ENCODE results near the gene CLDN6.

The CLDN6 gene

DNA sequence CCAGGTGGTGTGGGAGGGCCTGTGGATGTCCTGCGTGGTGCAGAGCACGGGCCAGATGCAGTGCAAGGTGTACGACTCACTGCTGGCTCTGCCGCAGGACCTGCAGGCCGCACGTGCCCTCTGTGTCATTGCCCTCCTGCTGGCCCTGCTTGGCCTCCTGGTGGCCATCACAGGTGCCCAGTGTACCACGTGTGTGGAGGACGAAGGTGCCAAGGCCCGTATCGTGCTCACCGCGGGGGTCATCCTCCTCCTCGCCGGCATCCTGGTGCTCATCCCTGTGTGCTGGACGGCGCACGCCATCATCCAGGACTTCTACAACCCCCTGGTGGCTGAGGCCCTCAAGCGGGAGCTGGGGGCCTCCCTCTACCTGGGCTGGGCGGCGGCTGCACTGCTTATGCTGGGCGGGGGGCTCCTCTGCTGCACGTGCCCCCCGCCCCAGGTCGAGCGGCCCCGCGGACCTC is 4.5 kb downstream of the CLDN6 start:
- DNase-seq (ENCODE audit: low spot score) = no peak

DNA sequence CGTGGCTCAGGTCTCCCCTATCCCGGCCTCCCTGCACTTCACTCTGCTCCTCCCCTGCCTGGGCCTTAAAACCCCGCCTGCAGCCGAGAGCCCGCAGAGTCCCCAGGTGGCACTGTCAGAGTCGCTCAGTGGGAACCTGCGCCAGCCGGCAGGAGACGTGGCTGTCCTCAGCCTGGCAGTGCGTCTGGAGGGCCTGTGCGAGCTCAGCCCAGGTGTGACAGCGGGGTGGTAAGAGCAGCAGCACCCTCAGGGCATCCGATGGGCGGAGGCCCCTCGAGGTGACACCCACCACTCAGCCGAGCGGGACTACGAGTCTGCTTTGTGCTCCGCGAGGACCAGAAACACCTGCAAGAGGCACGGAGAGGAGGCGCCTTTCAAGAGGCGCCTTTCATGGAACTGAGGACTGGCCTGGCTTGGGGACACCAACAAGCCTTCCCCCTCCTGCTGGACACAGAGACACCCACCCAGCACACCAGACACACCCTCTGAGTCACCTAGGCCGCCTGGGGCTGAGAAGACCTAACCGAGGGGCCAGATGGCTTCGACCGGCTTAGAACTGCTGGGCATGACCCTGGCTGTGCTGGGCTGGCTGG is 5.1 kb downstream of the CLDN6 start, which contains the start of gene CLDN9:
Gene CLDN9, plus strand, starts transcription at position 96 of the 593 bp plus-strand sequence. Its CDS starts 440 bp downstream, at position 536.
- no peak for DNase-seq (ENCODE audit: low spot score)

DNA sequence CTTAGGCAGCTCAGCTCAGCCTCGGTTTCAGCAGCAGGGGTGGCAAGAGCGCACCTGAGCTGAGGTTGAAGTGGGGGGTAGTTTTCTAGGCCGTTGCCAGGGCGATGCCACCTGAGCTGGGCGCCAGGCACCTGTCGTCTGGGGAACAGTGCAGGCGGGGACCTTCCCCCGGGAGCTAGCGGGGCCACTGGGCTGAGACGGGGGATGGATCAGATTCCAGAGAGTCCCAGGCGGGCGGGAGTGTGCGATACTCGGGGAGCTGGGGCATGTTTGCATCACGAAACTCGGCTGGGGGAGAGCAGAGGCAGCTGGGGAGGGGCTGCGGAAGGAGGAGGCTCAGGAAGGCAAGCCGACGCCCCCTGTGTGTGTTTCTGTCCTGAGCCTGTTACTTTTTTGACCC is 5.7 kb downstream of the CLDN6 start:
- DNase-seq (ENCODE audit: low spot score) = no peak

DNA sequence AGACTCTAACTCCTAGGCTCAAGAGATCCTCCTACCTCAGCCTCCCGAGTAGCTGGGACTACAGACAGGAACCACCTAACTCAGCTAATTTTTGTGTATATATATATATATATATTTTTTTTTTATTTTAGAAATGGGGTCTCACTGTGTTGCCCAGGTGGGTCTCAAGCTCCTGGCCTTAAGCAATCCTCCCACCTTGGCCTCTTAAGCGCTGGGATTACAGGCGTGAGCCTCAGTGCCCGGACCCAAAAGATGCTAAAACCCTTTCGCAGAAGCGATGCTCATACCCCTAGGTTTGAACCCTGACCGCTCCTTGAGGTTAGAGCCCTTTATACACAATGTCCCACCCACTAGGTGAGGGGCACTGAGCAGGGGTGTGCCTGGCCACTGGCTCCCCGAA is 7.5 kb downstream of the CLDN6 start:
- no peak for DNase-seq (ENCODE audit: low spot score)

DNA sequence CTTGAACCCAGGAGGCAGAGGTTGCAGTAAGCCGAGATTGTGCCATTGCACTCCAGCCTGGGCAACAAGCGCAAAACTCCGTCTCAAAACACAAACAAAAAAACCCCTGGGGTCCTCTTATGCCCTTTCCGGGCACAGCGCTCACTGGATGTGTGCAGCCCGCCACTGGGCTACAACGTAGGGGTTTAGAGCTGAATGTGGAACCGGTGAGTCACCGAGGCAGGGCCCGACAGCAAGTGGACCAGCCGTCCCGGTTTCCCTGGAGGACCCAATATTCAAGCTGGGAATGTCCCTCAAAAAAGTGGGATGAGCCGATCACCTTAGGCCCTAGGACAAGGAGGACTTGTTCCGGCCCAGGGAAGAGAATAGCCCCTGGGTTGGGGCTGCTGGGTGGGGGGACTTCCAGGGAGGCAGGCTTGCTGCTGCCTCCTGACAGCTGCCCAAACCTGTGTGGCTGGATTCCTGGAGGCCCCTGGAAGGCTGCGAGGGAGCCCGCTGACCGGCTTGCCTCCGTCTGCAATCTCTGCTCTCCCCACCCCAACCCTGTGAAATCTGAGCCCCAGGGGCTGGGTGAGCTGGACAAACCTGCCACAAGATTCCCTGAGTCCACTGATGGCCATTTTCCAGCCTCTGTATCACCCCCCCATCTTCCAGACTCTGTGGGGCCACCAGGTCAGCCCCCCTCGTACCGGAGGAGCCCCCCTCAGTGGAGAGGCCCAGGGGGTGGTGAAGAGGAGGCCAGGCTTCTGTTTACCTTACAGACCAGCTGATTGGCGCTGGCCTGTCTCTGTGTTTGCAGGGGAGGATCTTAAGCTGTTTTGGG is 8.2 kb downstream of the CLDN6 start:
- no peak for DNase-seq (ENCODE audit: low spot score)

DNA sequence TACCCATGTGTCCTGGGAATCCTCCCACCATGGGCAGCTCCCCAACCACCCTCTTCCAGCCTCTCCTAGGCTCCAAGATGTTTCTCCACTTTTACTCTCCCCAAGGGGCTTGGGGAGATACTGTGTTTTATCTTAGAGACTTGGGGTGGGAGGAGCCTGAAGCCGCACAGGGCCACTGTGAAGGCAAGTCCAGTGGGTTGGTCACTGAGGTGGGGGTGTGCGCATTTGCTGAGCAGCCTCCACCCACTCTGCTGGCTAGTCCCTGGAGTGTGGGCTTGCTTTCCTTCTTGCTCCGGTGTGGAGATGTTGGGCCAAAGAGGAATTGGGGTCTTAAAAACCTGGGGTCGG is 9.3 kb downstream of the CLDN6 start:
- no peak for DNase-seq (ENCODE audit: low spot score)

DNA sequence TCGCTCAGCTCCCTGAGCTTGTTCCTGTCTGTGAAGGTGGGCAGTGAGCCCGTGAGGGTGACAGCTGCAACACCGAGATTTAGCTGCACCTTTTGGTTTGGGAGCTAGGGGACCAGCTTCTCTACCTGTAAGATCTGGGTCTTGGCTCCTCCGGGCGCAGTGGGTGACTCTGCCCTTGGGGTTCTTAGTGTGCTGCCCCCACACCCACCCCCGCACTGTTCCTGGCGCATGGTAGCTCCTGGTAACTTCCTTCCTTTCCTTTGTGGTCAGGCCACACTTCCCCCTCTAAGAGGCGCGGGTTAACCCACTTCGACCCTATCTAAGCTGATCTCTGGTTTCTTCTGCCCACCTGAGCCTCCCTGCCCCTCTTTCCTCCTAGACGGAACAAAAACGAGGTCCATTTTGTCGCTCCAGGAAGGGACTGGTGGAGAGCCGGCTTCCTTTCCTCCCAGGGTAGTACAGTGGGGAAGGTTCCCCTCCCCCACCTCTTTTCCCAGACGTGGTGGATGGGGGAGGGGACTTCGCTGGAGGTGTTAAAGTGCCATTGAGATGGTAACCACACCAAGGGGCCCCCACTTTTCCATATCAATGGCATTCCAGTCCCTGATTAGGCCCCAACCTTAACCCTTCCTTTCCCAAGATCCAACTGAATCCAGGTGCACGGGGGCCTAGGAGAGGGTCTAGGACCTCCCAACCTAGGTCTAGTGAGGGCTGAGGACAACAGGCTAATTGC is 9.9 kb downstream of the CLDN6 start:
- DNase-seq (ENCODE audit: low spot score) = no peak

DNA sequence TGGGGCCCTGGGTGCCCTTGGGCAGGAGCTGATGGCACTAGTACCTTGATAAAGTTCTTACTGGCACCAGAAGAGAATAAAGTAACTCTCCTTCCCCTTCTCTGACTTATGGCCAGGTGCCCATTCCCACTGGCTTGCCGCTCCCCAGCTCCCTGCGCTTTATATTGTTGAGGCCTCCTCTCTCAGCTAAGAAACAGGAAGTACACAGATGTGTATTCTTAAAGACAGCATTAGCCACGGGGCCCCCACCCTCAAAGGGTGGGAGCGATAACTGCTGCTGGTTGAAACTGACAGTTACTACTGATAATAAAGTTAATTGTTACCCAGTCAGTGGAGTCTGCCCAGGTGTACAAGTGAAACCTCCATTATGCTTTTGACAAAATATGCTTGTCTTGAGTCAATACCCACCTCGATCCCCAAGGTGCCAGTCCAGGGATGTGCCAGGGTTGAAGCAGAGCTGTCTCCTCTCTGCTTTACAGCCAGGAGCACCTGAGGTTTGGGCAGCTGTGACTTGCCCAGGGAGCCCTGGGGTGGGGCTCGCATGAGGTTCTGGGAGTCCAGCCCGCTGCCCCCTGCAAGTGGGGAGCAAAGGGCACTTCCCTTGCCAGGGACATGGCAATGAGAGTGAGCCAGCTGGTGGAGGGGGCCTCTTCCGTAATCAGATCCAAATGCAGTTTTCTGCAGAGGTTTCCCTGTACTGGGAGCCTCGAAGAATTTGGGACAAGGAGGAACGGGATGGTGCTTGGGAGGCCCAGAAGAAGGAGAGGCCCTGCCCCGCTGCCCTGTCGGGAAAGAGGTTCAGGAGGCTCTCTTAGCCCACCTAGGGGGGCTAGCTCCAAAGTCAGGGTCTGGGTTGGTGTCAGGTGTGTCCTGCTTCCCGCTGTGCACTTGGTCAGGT is 10.7 kb downstream of the CLDN6 start:
- DNase-seq (ENCODE audit: low spot score) = no peak

DNA sequence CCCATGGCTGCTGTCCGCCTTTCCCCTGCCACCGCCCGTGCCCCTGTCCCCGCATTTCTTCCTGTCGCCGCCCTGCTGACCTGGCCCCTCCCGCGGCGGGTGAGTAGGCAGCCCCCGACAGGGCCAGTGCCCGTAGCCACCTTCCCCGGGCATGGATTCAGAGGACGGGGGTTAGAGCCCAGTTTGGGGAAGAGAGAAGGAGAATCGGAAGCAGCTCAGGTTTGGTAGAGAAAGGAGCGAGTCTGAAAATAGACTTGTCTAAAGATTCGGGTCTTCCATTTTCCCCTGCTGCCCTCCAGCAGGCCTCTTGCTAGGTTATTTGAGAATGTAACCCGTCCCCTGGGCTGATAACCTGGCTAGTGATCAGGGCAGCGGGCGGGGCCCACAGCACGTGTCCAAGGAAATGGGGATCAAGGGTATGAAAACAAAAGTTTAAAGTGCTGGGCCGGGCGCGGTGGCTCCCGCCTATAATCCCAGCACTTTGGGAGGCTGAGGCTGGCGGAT is 13.2 kb downstream of the CLDN6 start:
- DNase-seq (ENCODE audit: low spot score) = no peak

DNA sequence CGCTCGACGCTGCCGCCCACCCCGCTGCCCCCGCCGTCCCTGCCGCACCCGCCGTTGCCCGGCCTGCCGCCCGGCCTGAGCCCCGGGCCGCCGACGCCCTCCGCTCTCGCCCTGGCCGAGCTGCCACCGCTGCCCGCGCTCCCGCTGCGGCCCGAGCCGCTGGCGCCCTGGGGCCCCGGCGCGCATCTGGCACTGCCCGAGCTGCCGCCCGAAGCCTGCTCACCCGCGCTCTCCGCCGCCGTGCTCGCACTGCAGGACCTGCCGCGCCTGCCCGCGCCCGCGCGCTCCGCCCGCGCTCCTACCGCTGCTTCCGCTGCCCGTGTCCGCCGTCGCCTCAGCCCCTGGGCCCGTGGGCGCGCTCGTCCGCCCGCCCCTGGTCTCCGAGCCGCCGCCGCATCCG is 13.7 kb downstream of the CLDN6 start:
- DNase-seq (ENCODE audit: low spot score) = no peak

DNA sequence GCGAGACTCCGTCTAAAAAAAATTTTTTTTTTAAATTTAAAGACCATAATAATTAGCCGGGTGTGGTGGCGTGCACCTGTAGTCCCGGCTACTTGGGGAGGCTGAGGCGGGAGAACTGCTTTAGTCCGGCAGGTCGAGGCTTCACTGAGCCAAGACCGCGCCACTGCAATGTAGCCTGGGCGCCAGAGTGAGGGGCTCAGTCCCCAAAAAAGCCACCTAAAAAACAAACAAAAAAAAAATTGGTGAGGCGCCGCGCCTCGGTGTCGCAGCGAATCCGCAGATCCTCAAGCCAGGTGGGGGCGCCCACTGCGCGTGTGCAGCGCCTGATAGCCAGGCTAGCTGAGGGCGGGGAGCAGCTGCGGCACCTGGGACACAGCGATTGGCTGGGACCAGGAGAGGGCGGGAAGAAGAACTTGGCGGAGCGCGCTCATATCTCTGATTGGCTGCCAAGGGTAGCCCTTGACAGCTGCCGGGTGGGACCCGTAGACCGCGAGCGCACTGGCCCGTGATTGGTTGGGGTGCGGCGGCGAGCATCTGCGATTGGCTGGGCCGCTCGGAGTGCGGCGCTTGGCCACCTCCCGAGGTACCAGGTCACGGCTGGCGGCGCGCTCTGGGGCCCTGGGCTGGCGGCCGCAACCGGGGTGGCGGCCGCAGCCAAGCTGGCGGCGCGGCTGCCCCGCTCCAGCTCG is 14.3 kb downstream of the CLDN6 start:
- peak; percentile 99 for DNase-seq (ENCODE audit: low spot score)

DNA sequence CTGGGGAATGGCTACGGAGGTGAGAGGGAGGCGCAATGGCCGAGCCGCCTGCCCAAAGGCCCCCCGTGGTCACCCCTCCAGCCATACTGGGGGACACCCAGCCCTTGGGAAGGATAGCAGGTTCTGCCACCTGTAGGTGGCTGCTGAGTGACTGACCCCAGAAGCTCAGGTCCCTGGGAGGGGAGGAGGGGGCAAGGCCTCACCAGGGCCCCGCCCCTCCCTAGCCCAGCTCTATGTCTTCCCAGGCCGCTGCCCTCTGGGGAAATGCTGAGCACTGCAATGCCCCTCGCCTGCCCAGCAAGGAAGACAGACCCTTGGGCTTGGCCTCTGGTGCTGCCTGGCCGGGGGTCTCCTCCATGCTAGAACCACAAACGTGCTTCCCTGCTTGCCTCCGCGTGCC is 16.7 kb downstream of the CLDN6 start:
- no peak for DNase-seq (ENCODE audit: low spot score)

DNA sequence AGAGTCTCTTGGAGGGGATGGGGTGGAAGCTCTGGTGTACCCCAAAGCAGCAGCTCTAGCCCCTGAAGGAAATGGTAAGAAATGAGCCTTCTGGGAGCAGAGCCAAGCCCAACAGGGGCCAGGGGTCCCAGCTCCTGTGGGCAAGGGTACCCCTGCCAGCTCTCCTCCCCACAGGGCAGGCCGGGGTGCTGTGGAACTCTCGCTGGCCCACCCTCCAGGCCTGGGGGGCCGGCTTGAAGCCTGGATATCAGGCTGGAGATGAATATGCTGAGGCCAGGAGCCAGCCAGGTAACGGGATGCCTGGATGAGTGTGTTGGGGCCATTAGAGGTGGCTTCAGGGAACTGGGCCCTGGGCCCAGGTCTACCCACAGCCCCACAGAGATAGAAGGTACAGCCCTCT is 17.4 kb downstream of the CLDN6 start:
- DNase-seq (ENCODE audit: low spot score) = no peak

DNA sequence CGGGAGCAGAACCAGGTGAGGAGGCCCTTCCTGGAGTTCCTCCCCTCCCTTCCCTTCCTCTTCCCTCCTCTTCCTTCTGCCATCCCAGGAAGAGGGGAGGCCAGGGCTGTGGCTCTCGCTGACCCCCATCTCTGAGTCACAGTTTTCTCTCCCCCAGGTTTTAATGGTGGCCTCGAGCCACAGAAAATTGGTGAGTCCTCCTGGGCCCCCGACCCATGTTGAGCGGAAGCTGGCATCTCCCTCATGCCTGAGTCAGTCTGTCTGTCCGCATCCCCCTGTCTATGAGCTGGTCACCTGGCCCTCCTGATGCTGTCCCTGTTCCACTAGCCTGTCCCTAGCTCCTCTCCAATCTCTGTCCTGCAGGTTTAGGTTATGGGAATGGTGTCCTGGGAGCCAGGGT is 18.1 kb downstream of the CLDN6 start:
- DNase-seq (ENCODE audit: low spot score) = no peak

DNA sequence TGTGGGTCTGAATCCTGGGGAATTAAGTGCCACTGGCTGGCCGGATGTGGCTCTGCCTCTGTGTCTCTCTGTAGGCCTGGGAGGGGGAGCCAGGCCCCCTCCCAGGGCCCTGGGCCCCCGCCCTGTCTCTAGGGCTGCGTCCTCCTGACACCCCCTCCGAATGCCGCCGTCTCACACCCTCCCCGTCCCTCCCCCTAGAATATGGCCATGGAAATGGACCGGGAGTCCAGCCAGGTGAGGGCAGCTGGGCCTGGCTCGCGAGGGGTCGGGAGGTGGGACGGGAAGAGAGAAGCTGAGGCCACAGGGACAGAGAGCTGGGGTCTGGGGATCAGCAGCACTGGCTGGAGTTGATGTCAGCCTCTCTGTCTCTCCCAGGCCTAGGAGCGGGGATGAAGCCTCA is 21.7 kb downstream of the CLDN6 start:
- no peak for DNase-seq (ENCODE audit: low spot score)

DNA sequence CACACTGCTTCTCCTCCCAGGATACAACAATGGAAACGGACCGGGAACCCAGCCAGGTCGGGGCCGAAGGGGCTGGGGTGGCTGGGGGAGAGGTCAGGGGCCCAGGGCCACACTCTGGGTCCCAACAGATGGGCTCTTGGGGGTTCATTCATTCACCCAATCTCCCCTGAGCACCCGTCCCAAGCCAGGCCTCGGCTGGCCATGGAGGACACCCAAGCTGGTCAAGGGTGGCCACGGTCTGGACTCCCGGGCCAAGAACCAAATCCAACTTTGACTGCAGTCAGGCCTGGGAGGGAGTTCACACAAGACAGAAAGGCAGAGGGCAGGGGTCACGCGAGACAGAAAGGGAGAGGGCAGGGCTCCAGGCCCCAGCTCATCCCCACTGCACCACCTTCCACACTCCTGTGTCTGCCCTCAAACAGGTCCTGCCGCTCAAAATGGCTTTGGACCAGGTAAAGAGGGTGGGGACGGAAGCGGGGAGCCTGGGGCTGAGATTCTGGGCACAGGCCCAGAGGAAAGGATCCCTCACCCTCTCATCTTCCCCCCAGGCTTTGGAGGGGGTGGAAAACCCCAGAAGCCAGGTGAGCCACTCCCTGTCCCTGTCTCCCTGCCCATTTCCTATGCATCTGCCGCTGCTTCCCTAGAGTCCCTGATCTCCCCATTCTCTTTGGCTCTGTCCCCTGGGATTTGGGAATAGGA is 25.5 kb downstream of the CLDN6 start:
- no peak for DNase-seq (ENCODE audit: low spot score)

DNA sequence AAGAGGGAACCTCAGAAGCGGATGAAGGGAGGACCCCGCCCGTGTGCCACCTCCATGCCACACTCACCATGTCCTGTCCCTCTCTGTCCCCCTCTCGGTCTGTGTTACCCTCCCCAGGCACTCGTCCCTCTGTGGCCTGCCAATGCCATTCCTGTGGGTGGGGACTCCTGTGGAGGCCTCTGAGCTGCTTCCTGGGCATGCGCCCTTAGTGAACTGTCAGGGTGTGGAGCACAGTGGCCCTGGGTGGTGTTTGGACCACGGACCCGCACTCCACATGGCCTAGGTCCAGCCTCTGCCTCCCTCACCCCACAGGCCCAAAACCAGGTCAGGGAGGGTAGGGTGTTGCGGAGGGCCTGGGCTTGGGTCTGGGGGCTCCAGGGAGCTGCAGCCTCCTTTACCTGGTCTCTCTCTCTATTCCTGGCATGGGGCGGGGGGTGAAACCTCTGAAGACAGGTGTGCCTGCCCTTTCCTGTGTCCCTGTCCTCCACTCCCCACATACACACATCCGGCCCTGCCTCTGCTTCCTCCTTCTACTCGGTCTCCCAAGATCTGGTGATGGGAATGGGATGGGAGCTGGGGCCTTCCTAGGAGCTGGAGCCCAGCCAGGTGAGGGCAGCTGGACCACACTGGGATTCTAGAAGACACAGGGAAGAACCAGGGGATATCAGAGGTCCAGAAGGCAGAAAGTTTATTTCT is 26.3 kb downstream of the CLDN6 start:
- no peak for DNase-seq (ENCODE audit: low spot score)

DNA sequence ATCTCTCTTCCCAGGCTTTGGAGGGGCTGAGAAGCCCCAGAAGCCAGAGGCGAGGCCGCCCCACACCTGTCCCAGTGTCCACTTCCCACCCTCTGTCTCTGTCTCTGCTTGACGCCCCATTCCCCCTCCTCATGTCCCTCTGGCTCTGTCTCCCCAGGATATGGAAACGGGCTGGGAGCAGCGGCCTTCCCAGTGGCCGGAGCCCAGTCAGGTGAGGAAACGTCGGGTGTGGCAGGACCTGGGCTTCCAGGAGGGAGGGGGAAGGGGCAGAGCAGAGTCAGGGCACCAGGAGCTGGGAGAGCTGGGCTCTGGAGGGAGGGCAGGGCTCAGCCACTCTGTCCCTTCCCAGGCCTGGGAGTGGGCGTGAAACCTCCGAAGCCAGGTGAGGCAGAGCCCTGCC is 27.1 kb downstream of the CLDN6 start:
- DNase-seq (ENCODE audit: low spot score) = no peak

DNA sequence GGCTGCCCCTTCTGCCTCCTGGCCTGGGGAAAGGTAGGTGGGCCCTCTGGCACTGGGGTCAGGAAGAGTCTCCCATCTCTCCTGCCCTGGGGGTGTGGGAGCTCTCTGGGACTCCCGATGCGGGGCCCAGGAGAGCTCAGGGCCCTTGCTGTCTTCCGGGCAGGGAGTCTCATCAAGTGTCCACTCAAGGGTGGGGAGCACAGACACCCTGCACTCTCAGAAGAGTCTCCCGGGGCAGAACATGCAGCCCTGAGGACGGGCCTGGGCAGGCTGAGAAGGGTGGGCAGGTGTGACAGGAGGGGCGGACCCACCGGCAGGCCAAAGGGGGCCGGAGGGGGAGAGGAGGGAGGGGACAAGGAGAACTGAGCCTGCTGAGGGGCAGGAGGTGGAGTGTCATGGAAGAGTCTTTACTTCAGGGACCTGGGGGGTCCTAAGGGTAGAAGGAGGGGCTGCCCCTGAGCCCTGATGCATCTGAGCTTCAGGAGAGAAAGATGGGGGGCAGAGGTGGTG is 29.3 kb downstream of the CLDN6 start:
- DNase-seq (ENCODE audit: low spot score) = no peak

DNA sequence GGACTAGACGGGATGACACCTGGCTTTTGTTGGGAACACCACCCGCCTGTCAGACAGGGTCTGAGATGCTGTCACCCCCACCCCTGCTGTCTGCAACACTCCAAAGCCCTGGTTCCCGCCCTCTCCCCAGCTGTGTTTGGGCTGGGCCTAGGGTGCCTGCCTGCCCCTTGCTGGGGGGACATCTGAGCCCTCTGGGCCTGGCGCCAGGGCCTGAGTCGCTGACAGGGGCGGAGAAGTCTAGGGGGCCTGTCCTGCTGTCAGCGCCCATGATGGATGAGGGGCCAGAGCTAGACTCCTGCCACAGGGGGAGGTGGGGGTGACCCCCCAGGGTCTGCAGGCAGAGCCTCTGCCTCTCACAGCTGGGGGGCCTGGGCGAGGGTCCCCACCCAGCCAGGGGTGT is 30.1 kb downstream of the CLDN6 start:
- no peak for DNase-seq (ENCODE audit: low spot score)
